ENCODE results near the gene FAAH.

FAAH gene

GRCh38 chr1:46421739-46422138 is 27.6 kb downstream of the FAAH start:
- DNase-seq (ENCODE audit: low spot score), result no peak

GRCh38 chr1:46422261-46422871 is 28.2 kb downstream of the FAAH start:
- Histone ChIP-seq H3K27ac (no peak overlapping the region), H3K4me3 (no peak overlapping the region)
- DNase-seq (ENCODE audit: low spot score), result no peak
- TF ChIP-seq CTCF (IDR thresholded peaks at IDR 0.05), result no peak

More at GRCh38 chr1:46421739-46422138, 27.6 kb downstream of the FAAH start:
- no peak overlapping the region for H3K4me3 ChIP-seq
- H3K27ac ChIP-seq, result no peak overlapping the region
- no peak for TF ChIP-seq CTCF (IDR thresholded peaks at IDR 0.05)

DNA sequence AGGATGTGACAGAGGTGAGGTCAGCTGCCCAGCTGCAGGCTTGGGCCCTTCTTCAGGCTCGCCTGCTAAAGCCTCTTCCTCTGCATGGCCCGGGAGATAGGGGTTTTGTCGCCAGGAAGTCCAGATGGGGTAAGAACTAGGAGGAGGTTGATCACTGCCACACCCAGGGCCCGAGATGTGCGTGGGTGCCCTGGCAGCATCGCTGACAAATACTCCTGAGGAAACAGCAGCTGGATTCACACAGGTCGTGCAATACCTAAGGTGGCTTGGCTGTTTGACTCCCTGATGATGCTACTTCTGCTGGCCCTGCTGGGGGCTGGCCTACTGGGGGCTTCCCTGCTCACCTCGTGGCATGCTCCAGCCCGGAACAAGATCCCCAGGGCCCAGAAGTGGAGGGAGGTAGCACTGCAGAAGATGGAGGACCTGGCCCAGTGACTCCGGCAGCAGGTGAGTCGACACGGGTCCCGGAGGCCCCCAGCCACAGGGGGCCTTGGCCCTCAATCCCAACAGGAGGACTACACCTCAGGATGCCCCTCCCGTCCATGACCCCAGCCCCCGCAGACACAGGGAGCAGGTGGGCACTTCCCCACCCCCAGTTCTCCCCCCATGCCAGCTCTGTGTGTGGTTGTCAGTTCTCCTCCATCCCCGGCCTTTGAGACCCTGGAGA is 29.6 kb downstream of the FAAH start:
- H3K27ac ChIP-seq, result no peak overlapping the region
- no peak for DNase-seq (ENCODE audit: low spot score)
- no peak for TF ChIP-seq CTCF (IDR thresholded peaks at IDR 0.05)

GRCh38 chr1:46424730-46425129 is 30.6 kb downstream of the FAAH start:
- Histone ChIP-seq H3K27ac (no peak overlapping the region), H3K4me3 (no peak overlapping the region)
- TF ChIP-seq CTCF (IDR thresholded peaks at IDR 0.05), result no peak
- no peak for DNase-seq (ENCODE audit: low spot score)

More for the DNA sequence above, 29.6 kb downstream of the FAAH start:
- no peak overlapping the region for H3K4me3 ChIP-seq

DNA sequence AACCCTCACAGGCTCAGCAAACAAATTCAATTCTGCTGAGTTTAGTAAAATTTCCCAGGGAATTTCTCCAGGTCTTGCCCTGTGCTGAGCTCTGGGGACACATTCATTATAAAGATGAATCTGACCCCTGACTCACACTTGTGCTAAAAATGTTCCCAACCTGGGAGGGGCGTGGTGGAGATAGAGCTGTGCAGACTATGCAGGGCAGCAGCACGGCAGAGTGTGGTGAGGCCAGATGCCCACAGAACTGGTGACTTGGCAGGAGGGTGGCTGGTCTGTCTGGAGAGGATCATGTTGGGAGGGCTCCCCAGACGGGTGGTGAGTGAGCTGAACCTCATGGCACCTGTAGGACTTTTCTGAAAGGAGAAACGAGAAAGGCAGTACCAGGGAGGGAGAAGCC is 31.6 kb downstream of the FAAH start:
- Histone ChIP-seq H3K27ac (no peak overlapping the region), H3K4me3 (no peak overlapping the region)
- DNase-seq (ENCODE audit: low spot score), result no peak
- TF ChIP-seq CTCF (IDR thresholded peaks at IDR 0.05), result no peak

DNA sequence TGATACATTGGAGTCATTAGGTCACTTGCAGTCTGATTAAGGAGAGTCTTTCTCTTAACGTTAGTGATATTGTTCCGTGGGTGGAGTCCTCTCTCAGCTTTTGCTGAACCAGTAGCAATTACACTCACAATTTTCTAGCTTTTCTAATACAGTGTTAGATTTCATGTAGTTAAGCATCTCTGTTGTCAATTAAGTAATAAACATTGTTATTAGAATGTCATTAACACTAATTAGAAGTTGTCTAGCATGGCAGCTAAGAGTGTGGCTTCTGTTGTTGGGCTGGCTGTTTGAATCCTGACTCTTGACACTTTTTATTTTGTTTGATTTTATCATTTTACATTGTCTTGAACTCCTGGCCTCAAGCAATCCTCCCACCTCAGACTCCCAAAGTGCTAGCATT is 33.4 kb downstream of the FAAH start:
- Histone ChIP-seq H3K27ac (no peak overlapping the region), H3K4me3 (no peak overlapping the region)
- DNase-seq (ENCODE audit: low spot score), result no peak
- TF ChIP-seq CTCF (IDR thresholded peaks at IDR 0.05), result no peak

- no peak overlapping the region for H3K4me3 ChIP-seq
- no peak overlapping the region for H3K27ac ChIP-seq
- TF ChIP-seq CTCF (IDR thresholded peaks at IDR 0.05), result no peak
- DNase-seq (ENCODE audit: low spot score), result no peak
Measured at GRCh38 chr1:46429436-46429835, 35.3 kb downstream of the FAAH start.

All from coronary artery (tissue), 2 donors.